CD4-positive, alpha-beta memory T cell (primary cell): ENCODE data around the gene NPR3. TPM values are rescaled to one million over a fixed set of nuclear protein-coding genes. Genes with fewer than 3 reads are reported as not detected.

ENCODE experiments used
- CTCF ChIA-PET: fragments of 350-600 bp; sonication (Branson Sonifier 250); formaldehyde crosslinking; loops from one replicate; lab custom pipeline; 2021; ENCODE audit warnings: inconsistent platforms; ENCODE audit not compliant: partially characterized antibody; lab: Charles Lee
- POLR2A ChIA-PET: fragments of 350-600 bp; sonication (Branson Sonifier 250); formaldehyde crosslinking; loops from one replicate; lab custom pipeline; 2021; ENCODE audit not compliant: partially characterized antibody; lab: Charles Lee
- DNase-seq, 5 donors: peaks; one replicate each; pipeline versions ENCODE4 v3.0.0 to v3.0.0-alpha.2; 2020 to 2022; ENCODE audit warnings: mixed read lengths in 1 of 5
- H3K27ac ChIP-seq: one replicate; pipeline ENCODE4 v1.7.0; 2013; ENCODE audit warnings: low read depth, low read length
- H3K27me3 ChIP-seq: 2 replicates; pipeline ENCODE4 v1.7.0; 2013; ENCODE audit warnings: mild to moderate bottlenecking, low read length, moderate library complexity; ENCODE audit not compliant: insufficient read depth
- H3K36me3 ChIP-seq: 2 replicates; pipeline ENCODE4 v1.7.0; 2013; ENCODE audit warnings: mild to moderate bottlenecking, low read length, moderate library complexity; ENCODE audit not compliant: insufficient read depth
- H3K4me1 ChIP-seq: 2 replicates; pipeline ENCODE4 v1.7.0; 2013; ENCODE audit warnings: mild to moderate bottlenecking, low read length, moderate library complexity; ENCODE audit not compliant: insufficient read depth
- H3K4me3 ChIP-seq, 2 donors: one replicate each; pipeline ENCODE4 v1.7.0; 2013; ENCODE audit warnings: low read length in 2 of 2, mild to moderate bottlenecking in 1 of 2
- H3K9me3 ChIP-seq, 2 donors: one replicate each; pipeline ENCODE4 v1.7.0; 2013; ENCODE audit warnings: low read length in 2 of 2, control low read depth in 1 of 2; ENCODE audit not compliant: control insufficient read depth in 1 of 2
- H3K27ac Mint-ChIP-seq, 7 donors: one replicate each; pipeline ENCODE4 v1.8.0; 2020 to 2021; ENCODE audit warnings: mixed read lengths in 7 of 7, mild to moderate bottlenecking in 6 of 7, inconsistent platforms in 3 of 7, moderate library complexity in 3 of 7
- H3K27me3 Mint-ChIP-seq, 2 donors: one replicate each; pipeline ENCODE4 v1.8.0; 2020 to 2021; ENCODE audit warnings: mixed read lengths in 2 of 2
- H3K36me3 Mint-ChIP-seq, 2 donors: one replicate each; pipeline ENCODE4 v1.8.0; 2020 to 2021; ENCODE audit warnings: mixed read lengths in 2 of 2, inconsistent platforms in 1 of 2, mild to moderate bottlenecking in 1 of 2
- H3K4me1 Mint-ChIP-seq, 4 donors: one replicate each; pipeline ENCODE4 v1.8.0; 2020 to 2021; ENCODE audit warnings: mixed read lengths in 4 of 4, mild to moderate bottlenecking in 1 of 4
- H3K4me3 Mint-ChIP-seq, 8 donors: one replicate each; pipeline ENCODE4 v1.8.0; 2020 to 2021; ENCODE audit warnings: mixed read lengths in 8 of 8, mild to moderate bottlenecking in 7 of 8, moderate library complexity in 6 of 8, inconsistent platforms in 3 of 8
- H3K9me3 Mint-ChIP-seq, 8 donors: one replicate each; pipeline ENCODE4 v1.8.0; 2020 to 2021; ENCODE audit warnings: mixed read lengths in 8 of 8, mild to moderate bottlenecking in 5 of 8, inconsistent platforms in 3 of 8, moderate library complexity in 1 of 8
- intact Hi-C: fragments of 100-400 bp; cut with micrococcal nuclease; formaldehyde crosslinking; loops from one replicate; pipeline ENCODE4 v1.15.1; 2023
- polyA plus RNA-seq, 2 donors: library from polyadenylated mRNA; unstranded; fragments of 300-500 nt; fragmentation: Illumina TruSeq; gene quantifications; one replicate each; pipeline ENCODE4 v1.2.3, GENCODE V29; 2021
- total RNA-seq, 2 experiments: library from RNA; stranded (reverse); gene quantifications; one replicate each; pipeline ENCODE4 v1.2.3, GENCODE V29; 2021

The NPR3 gene
- total and polyA plus RNA-seq, 4 experiments from 2014 or later: 0.06 TPM; not detected in 3

DNA sequence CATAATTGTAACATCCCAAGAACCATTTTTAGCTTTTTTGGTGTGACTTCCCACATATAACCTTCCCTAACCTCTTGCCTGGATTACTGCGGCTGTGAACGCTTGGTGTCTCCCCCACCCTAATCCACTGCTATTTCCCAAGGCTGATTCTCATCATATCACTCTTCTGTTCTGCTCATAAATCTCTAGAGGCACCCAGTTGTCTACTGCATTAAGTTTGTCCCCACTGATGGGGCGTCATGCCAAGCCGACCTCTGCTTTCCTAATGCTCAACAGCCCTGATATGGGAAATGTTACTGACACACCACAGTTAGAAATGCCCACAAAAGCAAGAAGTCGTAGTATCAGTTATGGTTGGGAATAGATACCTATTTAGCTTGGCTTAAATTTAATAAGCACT is 24.4 kb downstream of the NPR3 start:
- Histone ChIP-seq H3K27ac (no peak overlapping the region), H3K9me3 (no peaks in the 10 kb centered on the region), H3K27me3 (no peaks in the 10 kb centered on the region), H3K4me3 (no peak overlapping the region), H3K4me1 (no peaks in the 10 kb centered on the region), H3K36me3 (no peaks in the 10 kb centered on the region)
- no peaks in the 10 kb centered on the region for H3K36me3 Mint-ChIP-seq
- DNase-seq: no peak
- peaks cover 4 to 9% of the 10 kb centered on the region in 2 donors for H3K27me3 Mint-ChIP-seq
- CTCF ChIA-PET: no interaction called here
- no peaks in the 10 kb centered on the region for H3K4me1 Mint-ChIP-seq
- no peak overlapping the region for H3K4me3 Mint-ChIP-seq
- POLR2A ChIA-PET: no interaction called here
- no peak overlapping the region for H3K27ac Mint-ChIP-seq
- intact Hi-C loops: no loop called here
- peaks cover 0 to 3% (median 0%) of the 10 kb centered on the region in 8 donors for H3K9me3 Mint-ChIP-seq

DNA sequence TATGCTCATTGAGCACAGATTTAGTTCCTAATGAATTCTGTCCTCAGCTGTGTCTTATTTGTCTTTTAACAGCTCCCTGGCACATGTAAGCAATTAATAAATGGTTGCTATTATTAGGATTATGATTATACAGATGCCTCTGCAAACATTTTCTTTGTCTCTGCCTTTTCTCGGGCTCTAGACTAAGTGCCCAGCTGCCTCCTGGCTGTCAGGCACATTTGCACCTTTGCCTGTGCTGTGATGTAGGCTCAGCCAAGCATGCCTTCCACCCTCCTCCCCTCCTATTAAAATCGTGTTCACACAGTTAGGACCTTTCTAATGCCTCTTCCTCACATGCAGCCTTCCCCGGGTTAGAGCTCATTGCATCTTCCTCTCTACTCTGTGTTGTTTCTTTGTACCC is 25.7 kb downstream of the NPR3 start:
- Mint-ChIP-seq H3K27me3 (peaks cover 4 to 9% of the 10 kb centered on the region in 2 donors), H3K27ac (no peak overlapping the region), H3K4me1 (no peaks in the 10 kb centered on the region), H3K36me3 (no peaks in the 10 kb centered on the region), H3K4me3 (no peak overlapping the region), H3K9me3 (peaks cover 0 to 3% (median 0%) of the 10 kb centered on the region in 8 donors)
- Histone ChIP-seq H3K36me3 (no peaks in the 10 kb centered on the region), H3K4me3 (no peak overlapping the region), H3K9me3 (no peaks in the 10 kb centered on the region), H3K27me3 (no peaks in the 10 kb centered on the region), H3K4me1 (no peaks in the 10 kb centered on the region), H3K27ac (no peak overlapping the region)
- ChIA-PET POLR2A (no interaction called here), CTCF (no interaction called here)
- DNase-seq: no peak
- intact Hi-C loops: no loop called here

DNA sequence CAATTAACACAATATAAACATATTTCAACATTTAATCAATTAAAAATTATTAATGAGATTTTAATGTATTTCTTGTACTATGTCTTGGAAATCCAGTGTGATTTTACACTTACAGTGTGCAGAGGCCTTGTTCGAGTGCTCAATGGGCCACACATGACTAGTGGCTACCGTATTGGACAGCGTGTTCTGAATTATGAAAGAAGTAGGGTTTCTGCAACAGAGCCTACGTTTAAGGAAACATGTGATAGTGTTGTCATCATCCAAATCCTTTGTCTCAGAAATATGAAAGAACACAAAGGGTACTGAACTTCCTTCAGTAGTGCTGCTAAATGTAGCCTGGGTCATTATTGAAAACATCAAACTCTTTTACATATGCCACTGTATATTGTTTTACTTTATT is 29.5 kb downstream of the NPR3 start:
- Histone ChIP-seq H3K36me3 (no peaks in the 10 kb centered on the region), H3K9me3 (no peaks in the 10 kb centered on the region), H3K27ac (no peak overlapping the region), H3K4me1 (no peaks in the 10 kb centered on the region), H3K27me3 (no peaks in the 10 kb centered on the region), H3K4me3 (no peak overlapping the region)
- ChIA-PET CTCF (no interaction called here), POLR2A (no interaction called here)
- no peak for DNase-seq
- H3K9me3 Mint-ChIP-seq: peaks cover 0 to 3% (median 0%) of the 10 kb centered on the region in 8 donors
- no peaks in the 10 kb centered on the region for H3K4me1 Mint-ChIP-seq
- H3K36me3 Mint-ChIP-seq: no peaks in the 10 kb centered on the region
- no peak overlapping the region for H3K27ac Mint-ChIP-seq
- intact Hi-C loops: no loop called here
- peaks cover 0 to 3% of the 10 kb centered on the region in 2 donors for H3K27me3 Mint-ChIP-seq
- no peak overlapping the region for H3K4me3 Mint-ChIP-seq

DNA sequence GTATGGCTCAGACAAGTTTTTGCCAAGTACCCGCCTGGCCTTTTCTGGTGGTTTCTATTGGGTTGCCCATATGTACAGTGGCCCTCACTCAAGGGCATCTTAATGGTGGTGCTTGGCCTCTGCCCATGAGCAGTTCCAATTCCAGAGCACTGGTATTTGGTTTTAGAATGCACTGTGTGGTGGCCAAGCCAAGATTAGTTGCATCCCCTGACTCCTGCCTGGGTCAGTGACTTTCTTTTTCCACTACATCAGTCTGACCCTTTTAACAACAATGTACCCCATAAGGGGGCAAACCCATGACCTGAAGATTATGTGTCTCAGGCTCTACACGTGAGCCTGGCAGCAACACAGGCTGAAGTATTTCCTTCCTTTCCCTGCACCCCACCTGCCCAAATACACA is 34.2 kb downstream of the NPR3 start:
- Mint-ChIP-seq H3K4me1 (no peaks in the 10 kb centered on the region), H3K27ac (no peak overlapping the region), H3K9me3 (peaks cover 0 to 3% (median under 1%) of the 10 kb centered on the region in 8 donors), H3K27me3 (peaks cover 1 to 5% of the 10 kb centered on the region in 2 donors), H3K4me3 (no peak overlapping the region), H3K36me3 (no peaks in the 10 kb centered on the region)
- POLR2A ChIA-PET: no interaction called here
- no peak overlapping the region for H3K27ac ChIP-seq
- H3K4me3 ChIP-seq: no peak overlapping the region
- DNase-seq: no peak
- CTCF ChIA-PET: no interaction called here
- intact Hi-C loops: no loop called here
- no peaks in the 10 kb centered on the region for H3K36me3 ChIP-seq
- H3K4me1 ChIP-seq: no peaks in the 10 kb centered on the region
- no peaks in the 10 kb centered on the region for H3K9me3 ChIP-seq
- no peaks in the 10 kb centered on the region for H3K27me3 ChIP-seq

DNA sequence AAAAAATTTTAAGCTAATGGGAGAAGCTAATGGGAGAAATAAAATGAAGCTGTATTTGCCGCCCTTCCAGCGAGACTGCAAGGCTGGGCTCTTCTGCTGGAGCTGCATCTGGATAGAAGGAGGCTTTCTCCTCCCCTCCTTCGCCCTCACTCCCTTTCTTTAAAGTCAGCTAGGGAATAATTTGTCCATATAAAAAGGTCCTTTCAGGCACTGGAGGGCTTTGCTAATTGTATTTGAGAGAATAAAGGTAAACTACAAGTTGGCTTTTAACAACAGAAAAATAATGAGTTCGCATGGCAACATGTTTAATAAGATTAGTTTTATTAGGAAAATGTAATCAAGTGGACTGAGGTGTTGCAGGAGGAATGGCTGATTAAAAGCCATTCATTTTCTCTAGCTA is 41.3 kb downstream of the NPR3 start:
- ChIA-PET CTCF (no interaction called here), POLR2A (no interaction called here)
- H3K27ac Mint-ChIP-seq: no peak overlapping the region
- H3K36me3 Mint-ChIP-seq: no peaks in the 10 kb centered on the region
- H3K36me3 ChIP-seq: no peaks in the 10 kb centered on the region
- DNase-seq: no peak
- no peak overlapping the region for H3K4me3 Mint-ChIP-seq
- H3K9me3 ChIP-seq: no peaks in the 10 kb centered on the region
- H3K4me1 ChIP-seq: no peaks in the 10 kb centered on the region
- H3K9me3 Mint-ChIP-seq: peaks cover 0 to 15% (median 4%) of the 10 kb centered on the region in 8 donors
- H3K27me3 Mint-ChIP-seq: peaks cover 0 to 1% of the 10 kb centered on the region in 2 donors
- intact Hi-C loops: no loop called here
- H3K27me3 ChIP-seq: no peaks in the 10 kb centered on the region
- H3K4me1 Mint-ChIP-seq: no peaks in the 10 kb centered on the region
- no peak overlapping the region for H3K4me3 ChIP-seq
- H3K27ac ChIP-seq: no peak overlapping the region

DNA sequence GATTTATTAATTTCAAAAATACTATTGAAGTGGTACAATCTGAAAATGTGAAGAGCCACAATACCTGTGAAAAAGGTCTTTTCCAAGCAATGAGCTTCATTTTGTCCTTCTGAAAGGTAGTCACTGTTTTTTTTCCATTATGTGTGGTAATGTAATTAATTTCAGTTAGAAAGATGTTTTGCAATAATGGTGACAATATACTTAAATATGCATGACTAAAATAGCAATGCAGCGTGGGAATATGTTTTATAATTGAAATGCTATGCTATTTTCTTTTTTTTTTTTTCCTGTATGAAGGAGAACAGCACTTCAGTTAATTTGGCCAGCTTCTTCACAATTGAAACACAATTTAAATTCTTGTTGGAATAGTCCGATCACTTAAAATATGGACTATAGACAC is 41.9 kb downstream of the NPR3 start:
- POLR2A ChIA-PET: no interaction called here

DNA sequence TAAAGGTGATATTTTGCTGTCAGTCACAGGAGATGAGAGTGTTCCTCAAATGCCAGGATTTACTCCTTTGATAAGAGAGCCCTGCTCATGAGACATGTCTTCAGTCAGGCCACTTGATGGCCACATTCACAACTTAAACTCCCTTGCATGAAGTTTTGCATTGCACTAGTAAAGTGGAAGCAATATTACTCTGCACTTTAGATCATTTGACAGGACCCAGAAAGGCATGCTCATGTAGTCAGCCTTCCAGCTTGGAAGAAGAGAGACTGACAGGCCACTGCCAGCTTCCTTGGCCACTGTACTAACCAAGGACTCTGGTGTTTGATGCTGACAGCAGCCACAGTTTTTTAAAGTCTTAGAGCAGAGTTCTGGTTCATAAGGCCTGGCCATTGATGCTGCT is 42.6 kb downstream of the NPR3 start:
- CTCF ChIA-PET: no interaction called here
- intact Hi-C loops: no loop called here
- Mint-ChIP-seq H3K36me3 (no peaks in the 10 kb centered on the region), H3K9me3 (peaks cover 0 to 17% (median 4%) of the 10 kb centered on the region in 8 donors), H3K27ac (no peak overlapping the region), H3K4me1 (no peaks in the 10 kb centered on the region), H3K27me3 (peaks cover 0 to 1% of the 10 kb centered on the region in 2 donors), H3K4me3 (no peak overlapping the region)
- Histone ChIP-seq H3K27ac (no peak overlapping the region), H3K4me1 (no peaks in the 10 kb centered on the region), H3K9me3 (no peaks in the 10 kb centered on the region), H3K36me3 (no peaks in the 10 kb centered on the region), H3K4me3 (no peak overlapping the region), H3K27me3 (no peaks in the 10 kb centered on the region)
- POLR2A ChIA-PET: no interaction called here
- no peak for DNase-seq

More for the DNA sequence above, 41.9 kb downstream of the NPR3 start:
- Histone ChIP-seq H3K9me3 (no peaks in the 10 kb centered on the region), H3K27me3 (no peaks in the 10 kb centered on the region), H3K36me3 (no peaks in the 10 kb centered on the region), H3K4me3 (no peak overlapping the region), H3K27ac (no peak overlapping the region), H3K4me1 (no peaks in the 10 kb centered on the region)
- Mint-ChIP-seq H3K27ac (no peak overlapping the region), H3K27me3 (peaks cover 0 to 1% of the 10 kb centered on the region in 2 donors), H3K4me3 (no peak overlapping the region), H3K36me3 (no peaks in the 10 kb centered on the region), H3K4me1 (no peaks in the 10 kb centered on the region), H3K9me3 (peaks cover 0 to 15% (median 4%) of the 10 kb centered on the region in 8 donors)
- intact Hi-C loops: no loop called here
- CTCF ChIA-PET: no interaction called here
- no peak for DNase-seq

DNA sequence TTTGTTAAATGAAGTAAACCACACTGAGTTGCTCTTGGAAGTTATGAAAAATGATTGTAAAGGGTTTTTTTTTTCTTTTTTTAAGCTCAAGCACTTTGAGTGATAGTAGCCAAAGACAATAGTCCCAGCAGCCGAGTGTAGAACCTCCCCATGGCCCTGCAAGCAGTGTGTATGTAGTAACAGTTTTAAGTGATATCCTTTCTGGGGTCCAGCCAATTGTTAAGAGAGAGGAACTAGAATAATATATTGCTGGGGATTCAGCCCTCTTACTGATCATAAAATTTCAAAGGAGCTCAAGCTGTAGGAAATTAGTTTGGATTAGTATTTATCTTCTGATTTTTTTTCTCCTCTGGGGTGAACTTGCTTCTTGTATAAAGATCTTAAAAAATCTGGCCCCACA is 43.2 kb downstream of the NPR3 start:
- Mint-ChIP-seq H3K9me3 (peaks cover 0 to 22% (median 5%) of the 10 kb centered on the region in 8 donors), H3K27ac (no peak overlapping the region), H3K36me3 (no peaks in the 10 kb centered on the region), H3K4me1 (no peaks in the 10 kb centered on the region), H3K4me3 (no peak overlapping the region), H3K27me3 (peaks cover 0 to 1% of the 10 kb centered on the region in 2 donors)
- H3K27me3 ChIP-seq: no peaks in the 10 kb centered on the region
- no peak overlapping the region for H3K27ac ChIP-seq
- ChIA-PET CTCF (no interaction called here), POLR2A (no interaction called here)
- no peaks in the 10 kb centered on the region for H3K9me3 ChIP-seq
- H3K4me3 ChIP-seq: no peak overlapping the region
- H3K36me3 ChIP-seq: no peaks in the 10 kb centered on the region
- H3K4me1 ChIP-seq: no peaks in the 10 kb centered on the region
- DNase-seq: no peak
- intact Hi-C loops: no loop called here
